Measurements from ENCODE around the gene GLI1. TPM values are rescaled to one million over a fixed set of nuclear protein-coding genes. Genes with fewer than 3 reads are reported as not detected.

GLI1 gene
- total and polyA plus RNA-seq, 2 of the 13 experiments (the other 11 are each of a cell fraction or from before 2014, with no cell fraction given), result 0.09 to 0.20 TPM

DNA sequence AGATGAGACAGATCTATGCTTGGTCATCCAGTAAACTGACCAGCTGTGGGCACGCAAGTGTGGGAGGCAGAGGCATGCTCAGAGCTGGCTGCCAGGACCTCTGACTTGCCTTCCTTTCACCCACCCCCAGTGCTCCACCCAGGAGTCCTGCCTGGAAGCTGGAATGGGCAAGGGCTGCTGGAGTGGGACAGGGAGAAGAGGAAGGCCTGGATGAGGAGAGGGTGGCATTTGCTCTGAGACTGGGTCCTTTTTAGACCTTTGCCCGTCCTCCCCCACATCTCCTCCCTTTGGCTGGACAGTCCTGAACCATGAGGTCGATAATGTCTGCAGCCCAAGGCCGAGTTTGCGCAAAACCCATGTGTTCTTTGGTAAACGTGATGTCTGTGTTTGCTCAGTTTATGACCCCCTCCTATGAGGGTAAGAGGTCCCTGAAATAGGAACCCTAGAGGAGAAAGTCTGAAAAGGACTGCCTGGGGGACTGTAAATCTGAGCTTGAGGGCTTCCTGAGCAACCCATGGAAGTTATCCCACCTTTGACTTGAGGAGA lies 8.3 kb upstream of the GLI1 start (continued):
- TF ChIP-seq, protein P1, sequence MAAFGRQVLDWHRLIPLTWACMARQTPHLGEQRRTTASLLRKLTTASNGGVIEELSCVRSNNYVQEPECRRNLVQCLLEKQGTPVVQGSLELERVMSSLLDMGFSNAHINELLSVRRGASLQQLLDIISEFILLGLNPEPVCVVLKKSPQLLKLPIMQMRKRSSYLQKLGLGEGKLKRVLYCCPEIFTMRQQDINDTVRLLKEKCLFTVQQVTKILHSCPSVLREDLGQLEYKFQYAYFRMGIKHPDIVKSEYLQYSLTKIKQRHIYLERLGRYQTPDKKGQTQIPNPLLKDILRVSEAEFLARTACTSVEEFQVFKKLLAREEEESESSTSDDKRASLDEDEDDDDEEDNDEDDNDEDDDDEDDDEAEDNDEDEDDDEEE (CRISPR knock-in tag; IDR thresholded peaks at IDR 0.05), result no peak
- TF ChIP-seq SMYD3 (CRISPR knock-in tag; IDR thresholded peaks at IDR 0.05) (peak; percentile 90), RXRA (CRISPR knock-in tag; IDR thresholded peaks at IDR 0.05) (peak; percentile 98), HIVEP1 (CRISPR knock-in tag; IDR thresholded peaks at IDR 0.05) (peak; percentile 99), FOXO1 (CRISPR knock-in tag; IDR thresholded peaks at IDR 0.05) (peak; percentile 94), ZNF75D (CRISPR knock-in tag; IDR thresholded peaks at IDR 0.05; ENCODE audit: borderline replicate concordance) (no peak), ZNF354B (CRISPR knock-in tag; IDR thresholded peaks at IDR 0.05) (no peak), IKZF1 (IDR thresholded peaks at IDR 0.05) (no peak), SMC3 (IDR thresholded peaks at IDR 0.05; ENCODE audit: low read length) (peak; percentile 14; the same call in 1 of the 2 replicates), JDP2 (CRISPR knock-in tag; IDR thresholded peaks at IDR 0.05; ENCODE audit: borderline replicate concordance) (no peak; the same call in 1 of the 2 replicates), ZNF713 (CRISPR knock-in tag; IDR thresholded peaks at IDR 0.05) (no peak), ZNF749 (CRISPR knock-in tag; IDR thresholded peaks at IDR 0.05; ENCODE audit: borderline replicate concordance) (no peak), FIP1L1 (IDR thresholded peaks at IDR 0.05; ENCODE audit: borderline replicate concordance, insufficient read depth, low read depth, low read length) (no peak), NCOR1 (IDR thresholded peaks at IDR 0.05; ENCODE audit: borderline replicate concordance, low read length) (peak; percentile 99), ZFX (CRISPR knock-in tag; IDR thresholded peaks at IDR 0.05; ENCODE audit: low read depth) (peak; percentile 84)
- TF ChIP-seq, protein P2, sequence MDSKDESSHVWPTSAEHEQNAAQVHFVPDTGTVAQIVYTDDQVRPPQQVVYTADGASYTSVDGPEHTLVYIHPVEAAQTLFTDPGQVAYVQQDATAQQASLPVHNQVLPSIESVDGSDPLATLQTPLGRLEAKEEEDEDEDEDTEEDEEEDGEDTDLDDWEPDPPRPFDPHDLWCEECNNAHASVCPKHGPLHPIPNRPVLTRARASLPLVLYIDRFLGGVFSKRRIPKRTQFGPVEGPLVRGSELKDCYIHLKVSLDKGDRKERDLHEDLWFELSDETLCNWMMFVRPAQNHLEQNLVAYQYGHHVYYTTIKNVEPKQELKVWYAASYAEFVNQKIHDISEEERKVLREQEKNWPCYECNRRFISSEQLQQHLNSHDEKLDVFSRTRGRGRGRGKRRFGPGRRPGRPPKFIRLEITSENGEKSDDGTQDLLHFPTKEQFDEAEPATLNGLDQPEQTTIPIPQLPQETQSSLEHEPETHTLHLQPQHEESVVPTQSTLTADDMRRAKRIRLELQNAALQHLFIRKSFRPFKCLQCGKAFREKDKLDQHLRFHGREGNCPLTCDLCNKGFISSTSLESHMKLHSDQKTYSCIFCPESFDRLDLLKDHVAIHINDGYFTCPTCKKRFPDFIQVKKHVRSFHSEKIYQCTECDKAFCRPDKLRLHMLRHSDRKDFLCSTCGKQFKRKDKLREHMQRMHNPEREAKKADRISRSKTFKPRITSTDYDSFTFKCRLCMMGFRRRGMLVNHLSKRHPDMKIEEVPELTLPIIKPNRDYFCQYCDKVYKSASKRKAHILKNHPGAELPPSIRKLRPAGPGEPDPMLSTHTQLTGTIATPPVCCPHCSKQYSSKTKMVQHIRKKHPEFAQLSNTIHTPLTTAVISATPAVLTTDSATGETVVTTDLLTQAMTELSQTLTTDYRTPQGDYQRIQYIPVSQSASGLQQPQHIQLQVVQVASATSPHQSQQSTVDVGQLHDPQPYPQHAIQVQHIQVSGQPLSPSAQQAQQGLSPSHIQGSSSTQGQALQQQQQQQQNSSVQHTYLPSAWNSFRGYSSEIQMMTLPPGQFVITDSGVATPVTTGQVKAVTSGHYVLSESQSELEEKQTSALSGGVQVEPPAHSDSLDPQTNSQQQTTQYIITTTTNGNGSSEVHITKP (CRISPR knock-in tag; IDR thresholded peaks at IDR 0.05; ENCODE audit: low read depth), result peak; percentile 71
- TF ChIP-seq, protein P3, sequence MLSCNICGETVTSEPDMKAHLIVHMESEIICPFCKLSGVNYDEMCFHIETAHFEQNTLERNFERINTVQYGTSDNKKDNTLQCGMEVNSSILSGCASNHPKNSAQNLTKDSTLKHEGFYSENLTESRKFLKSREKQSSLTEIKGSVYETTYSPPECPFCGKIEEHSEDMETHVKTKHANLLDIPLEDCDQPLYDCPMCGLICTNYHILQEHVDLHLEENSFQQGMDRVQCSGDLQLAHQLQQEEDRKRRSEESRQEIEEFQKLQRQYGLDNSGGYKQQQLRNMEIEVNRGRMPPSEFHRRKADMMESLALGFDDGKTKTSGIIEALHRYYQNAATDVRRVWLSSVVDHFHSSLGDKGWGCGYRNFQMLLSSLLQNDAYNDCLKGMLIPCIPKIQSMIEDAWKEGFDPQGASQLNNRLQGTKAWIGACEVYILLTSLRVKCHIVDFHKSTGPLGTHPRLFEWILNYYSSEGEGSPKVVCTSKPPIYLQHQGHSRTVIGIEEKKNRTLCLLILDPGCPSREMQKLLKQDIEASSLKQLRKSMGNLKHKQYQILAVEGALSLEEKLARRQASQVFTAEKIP (CRISPR knock-in tag; IDR thresholded peaks at IDR 0.05; ENCODE audit: borderline replicate concordance), result no peak
- TF ChIP-seq, protein P4, sequence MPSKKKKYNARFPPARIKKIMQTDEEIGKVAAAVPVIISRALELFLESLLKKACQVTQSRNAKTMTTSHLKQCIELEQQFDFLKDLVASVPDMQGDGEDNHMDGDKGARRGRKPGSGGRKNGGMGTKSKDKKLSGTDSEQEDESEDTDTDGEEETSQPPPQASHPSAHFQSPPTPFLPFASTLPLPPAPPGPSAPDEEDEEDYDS (CRISPR knock-in tag; IDR thresholded peaks at IDR 0.05), result peak; percentile 54
- TF ChIP-seq, protein P5, sequence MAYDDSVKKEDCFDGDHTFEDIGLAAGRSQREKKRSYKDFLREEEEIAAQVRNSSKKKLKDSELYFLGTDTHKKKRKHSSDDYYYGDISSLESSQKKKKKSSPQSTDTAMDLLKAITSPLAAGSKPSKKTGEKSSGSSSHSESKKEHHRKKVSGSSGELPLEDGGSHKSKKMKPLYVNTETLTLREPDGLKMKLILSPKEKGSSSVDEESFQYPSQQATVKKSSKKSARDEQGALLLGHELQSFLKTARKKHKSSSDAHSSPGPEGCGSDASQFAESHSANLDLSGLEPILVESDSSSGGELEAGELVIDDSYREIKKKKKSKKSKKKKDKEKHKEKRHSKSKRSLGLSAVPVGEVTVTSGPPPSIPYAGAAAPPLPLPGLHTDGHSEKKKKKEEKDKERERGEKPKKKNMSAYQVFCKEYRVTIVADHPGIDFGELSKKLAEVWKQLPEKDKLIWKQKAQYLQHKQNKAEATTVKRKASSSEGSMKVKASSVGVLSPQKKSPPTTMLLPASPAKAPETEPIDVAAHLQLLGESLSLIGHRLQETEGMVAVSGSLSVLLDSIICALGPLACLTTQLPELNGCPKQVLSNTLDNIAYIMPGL (CRISPR knock-in tag; IDR thresholded peaks at IDR 0.05; ENCODE audit: borderline replicate concordance in 1 of 2, low read depth in 1 of 2), result peak in 1 of 2 experiments; percentile 78; a peak in 2 of 4 replicates
- TF ChIP-seq, protein P6, sequence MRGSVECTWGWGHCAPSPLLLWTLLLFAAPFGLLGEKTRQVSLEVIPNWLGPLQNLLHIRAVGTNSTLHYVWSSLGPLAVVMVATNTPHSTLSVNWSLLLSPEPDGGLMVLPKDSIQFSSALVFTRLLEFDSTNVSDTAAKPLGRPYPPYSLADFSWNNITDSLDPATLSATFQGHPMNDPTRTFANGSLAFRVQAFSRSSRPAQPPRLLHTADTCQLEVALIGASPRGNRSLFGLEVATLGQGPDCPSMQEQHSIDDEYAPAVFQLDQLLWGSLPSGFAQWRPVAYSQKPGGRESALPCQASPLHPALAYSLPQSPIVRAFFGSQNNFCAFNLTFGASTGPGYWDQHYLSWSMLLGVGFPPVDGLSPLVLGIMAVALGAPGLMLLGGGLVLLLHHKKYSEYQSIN (CRISPR knock-in tag; IDR thresholded peaks at IDR 0.05; ENCODE audit: borderline replicate concordance), result no peak

Measured in HepG2 (cell line).